ENCODE results near the gene LRP2. TPM values are rescaled to one million over a fixed set of nuclear protein-coding genes. Genes with fewer than 3 reads are reported as not detected.

The LRP2 gene
- polyA plus RNA-seq, 2 of the 4 experiments (the other 2 are of a cell fraction) = 0.04 TPM; not detected in 1

DNA sequence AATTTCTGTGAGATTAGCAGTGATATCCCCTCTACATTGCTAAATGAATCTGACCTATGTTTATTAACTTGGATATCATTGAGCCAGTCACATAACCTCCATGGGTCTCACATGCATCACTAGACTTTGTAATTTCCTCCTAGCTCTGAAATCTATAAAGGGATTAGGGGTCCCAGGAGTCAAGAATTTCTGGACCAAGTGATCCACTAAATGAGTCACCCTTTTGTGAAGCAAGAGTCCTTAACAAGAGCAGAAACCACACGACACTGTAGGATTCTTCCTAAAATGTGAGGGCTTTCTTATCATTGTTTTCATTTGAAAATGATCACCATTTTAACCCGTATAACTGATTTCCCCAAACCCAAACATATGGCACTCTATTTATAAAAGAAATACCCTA is 202.6 kb downstream of the LRP2 start:
- H3K4me2 ChIP-seq = no peak overlapping the region
- TF ChIP-seq, protein P1, sequence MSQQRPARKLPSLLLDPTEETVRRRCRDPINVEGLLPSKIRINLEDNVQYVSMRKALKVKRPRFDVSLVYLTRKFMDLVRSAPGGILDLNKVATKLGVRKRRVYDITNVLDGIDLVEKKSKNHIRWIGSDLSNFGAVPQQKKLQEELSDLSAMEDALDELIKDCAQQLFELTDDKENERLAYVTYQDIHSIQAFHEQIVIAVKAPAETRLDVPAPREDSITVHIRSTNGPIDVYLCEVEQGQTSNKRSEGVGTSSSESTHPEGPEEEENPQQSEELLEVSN (IDR thresholded peaks at IDR 0.05; ENCODE audit: borderline replicate concordance, low read depth) = no peak
- TF ChIP-seq SREBF2 (IDR thresholded peaks at IDR 0.05) = no peak
- no peak for TF ChIP-seq TP53 (CRISPR knock-in tag; IDR thresholded peaks at IDR 0.05)
- TF ChIP-seq PHF8 (IDR thresholded peaks at IDR 0.05; ENCODE audit: borderline replicate concordance, low read depth) = no peak
- 30% methylated on average over 2 of the region's 2 CpGs for WGBS (ENCODE audit: missing lambda C conversion rate)
- H3K27ac ChIP-seq = no peak overlapping the region
- ATAC-seq = no peak
- no peak for FAIRE-seq
- DNase-seq (ENCODE audit: low read depth in 1 of 2, low spot score in 1 of 2) = no peak
- H3K9me3 ChIP-seq = no peaks in the 10 kb centered on the region
- no peaks in the 10 kb centered on the region for H3K4me1 ChIP-seq
- POLR2A ChIA-PET = no interaction called here
- H3K4me3 ChIP-seq = no peak overlapping the region
- CTCF ChIA-PET = interaction anchor here (0.8 kb wide), 1 partner anchor 10 kb away, joined by 3 read pairs; no protein-coding TSS in a partner anchor

DNA sequence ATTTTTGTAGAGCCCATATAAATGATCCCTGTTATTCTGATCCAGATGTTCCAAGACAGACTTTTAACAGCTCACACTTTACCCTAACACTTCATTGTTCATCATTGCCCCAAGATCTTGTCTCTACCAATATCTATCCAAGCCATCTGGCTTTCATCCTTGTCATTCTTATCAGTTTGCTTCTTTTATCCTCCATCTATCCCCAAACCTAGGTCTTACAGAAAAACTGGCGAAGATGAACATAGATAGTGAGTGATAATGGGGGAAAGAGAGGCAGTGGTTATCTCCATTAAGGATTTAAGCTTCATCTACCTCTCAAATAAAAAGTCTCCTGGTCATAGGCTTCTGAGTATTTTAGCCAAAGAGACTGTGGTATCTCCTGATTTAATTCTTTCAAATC is 203.5 kb downstream of the LRP2 start:
- TF ChIP-seq, protein P2, sequence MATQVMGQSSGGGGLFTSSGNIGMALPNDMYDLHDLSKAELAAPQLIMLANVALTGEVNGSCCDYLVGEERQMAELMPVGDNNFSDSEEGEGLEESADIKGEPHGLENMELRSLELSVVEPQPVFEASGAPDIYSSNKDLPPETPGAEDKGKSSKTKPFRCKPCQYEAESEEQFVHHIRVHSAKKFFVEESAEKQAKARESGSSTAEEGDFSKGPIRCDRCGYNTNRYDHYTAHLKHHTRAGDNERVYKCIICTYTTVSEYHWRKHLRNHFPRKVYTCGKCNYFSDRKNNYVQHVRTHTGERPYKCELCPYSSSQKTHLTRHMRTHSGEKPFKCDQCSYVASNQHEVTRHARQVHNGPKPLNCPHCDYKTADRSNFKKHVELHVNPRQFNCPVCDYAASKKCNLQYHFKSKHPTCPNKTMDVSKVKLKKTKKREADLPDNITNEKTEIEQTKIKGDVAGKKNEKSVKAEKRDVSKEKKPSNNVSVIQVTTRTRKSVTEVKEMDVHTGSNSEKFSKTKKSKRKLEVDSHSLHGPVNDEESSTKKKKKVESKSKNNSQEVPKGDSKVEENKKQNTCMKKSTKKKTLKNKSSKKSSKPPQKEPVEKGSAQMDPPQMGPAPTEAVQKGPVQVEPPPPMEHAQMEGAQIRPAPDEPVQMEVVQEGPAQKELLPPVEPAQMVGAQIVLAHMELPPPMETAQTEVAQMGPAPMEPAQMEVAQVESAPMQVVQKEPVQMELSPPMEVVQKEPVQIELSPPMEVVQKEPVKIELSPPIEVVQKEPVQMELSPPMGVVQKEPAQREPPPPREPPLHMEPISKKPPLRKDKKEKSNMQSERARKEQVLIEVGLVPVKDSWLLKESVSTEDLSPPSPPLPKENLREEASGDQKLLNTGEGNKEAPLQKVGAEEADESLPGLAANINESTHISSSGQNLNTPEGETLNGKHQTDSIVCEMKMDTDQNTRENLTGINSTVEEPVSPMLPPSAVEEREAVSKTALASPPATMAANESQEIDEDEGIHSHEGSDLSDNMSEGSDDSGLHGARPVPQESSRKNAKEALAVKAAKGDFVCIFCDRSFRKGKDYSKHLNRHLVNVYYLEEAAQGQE (IDR thresholded peaks at IDR 0.05) = no peak
- TF ChIP-seq, protein P3, sequence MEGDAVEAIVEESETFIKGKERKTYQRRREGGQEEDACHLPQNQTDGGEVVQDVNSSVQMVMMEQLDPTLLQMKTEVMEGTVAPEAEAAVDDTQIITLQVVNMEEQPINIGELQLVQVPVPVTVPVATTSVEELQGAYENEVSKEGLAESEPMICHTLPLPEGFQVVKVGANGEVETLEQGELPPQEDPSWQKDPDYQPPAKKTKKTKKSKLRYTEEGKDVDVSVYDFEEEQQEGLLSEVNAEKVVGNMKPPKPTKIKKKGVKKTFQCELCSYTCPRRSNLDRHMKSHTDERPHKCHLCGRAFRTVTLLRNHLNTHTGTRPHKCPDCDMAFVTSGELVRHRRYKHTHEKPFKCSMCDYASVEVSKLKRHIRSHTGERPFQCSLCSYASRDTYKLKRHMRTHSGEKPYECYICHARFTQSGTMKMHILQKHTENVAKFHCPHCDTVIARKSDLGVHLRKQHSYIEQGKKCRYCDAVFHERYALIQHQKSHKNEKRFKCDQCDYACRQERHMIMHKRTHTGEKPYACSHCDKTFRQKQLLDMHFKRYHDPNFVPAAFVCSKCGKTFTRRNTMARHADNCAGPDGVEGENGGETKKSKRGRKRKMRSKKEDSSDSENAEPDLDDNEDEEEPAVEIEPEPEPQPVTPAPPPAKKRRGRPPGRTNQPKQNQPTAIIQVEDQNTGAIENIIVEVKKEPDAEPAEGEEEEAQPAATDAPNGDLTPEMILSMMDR (IDR thresholded peaks at IDR 0.05) = no peak
- TF ChIP-seq TP53 (CRISPR knock-in tag; IDR thresholded peaks at IDR 0.05) = no peak
- no peak for TF ChIP-seq NR3C1 (IDR thresholded peaks at IDR 0.05)
- no peak for TF ChIP-seq RNF2 (IDR thresholded peaks at IDR 0.05; ENCODE audit: borderline replicate concordance, low read depth)
- no peak for TF ChIP-seq EP300 (IDR thresholded peaks at IDR 0.05)
- TF ChIP-seq FOSB (CRISPR knock-in tag; IDR thresholded peaks at IDR 0.05) = no peak
- TF ChIP-seq TFCP2L1 (CRISPR knock-in tag; IDR thresholded peaks at IDR 0.05) = no peak
- TF ChIP-seq, protein P4, sequence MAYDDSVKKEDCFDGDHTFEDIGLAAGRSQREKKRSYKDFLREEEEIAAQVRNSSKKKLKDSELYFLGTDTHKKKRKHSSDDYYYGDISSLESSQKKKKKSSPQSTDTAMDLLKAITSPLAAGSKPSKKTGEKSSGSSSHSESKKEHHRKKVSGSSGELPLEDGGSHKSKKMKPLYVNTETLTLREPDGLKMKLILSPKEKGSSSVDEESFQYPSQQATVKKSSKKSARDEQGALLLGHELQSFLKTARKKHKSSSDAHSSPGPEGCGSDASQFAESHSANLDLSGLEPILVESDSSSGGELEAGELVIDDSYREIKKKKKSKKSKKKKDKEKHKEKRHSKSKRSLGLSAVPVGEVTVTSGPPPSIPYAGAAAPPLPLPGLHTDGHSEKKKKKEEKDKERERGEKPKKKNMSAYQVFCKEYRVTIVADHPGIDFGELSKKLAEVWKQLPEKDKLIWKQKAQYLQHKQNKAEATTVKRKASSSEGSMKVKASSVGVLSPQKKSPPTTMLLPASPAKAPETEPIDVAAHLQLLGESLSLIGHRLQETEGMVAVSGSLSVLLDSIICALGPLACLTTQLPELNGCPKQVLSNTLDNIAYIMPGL (CRISPR knock-in tag; IDR thresholded peaks at IDR 0.05; ENCODE audit: borderline replicate concordance) = no peak
- TF ChIP-seq ZFP36 (IDR thresholded peaks at IDR 0.05; ENCODE audit: borderline replicate concordance, partially characterized antibody) = no peak
- TF ChIP-seq FOXS1 (CRISPR knock-in tag; IDR thresholded peaks at IDR 0.05) = no peak
- TF ChIP-seq, protein P5, sequence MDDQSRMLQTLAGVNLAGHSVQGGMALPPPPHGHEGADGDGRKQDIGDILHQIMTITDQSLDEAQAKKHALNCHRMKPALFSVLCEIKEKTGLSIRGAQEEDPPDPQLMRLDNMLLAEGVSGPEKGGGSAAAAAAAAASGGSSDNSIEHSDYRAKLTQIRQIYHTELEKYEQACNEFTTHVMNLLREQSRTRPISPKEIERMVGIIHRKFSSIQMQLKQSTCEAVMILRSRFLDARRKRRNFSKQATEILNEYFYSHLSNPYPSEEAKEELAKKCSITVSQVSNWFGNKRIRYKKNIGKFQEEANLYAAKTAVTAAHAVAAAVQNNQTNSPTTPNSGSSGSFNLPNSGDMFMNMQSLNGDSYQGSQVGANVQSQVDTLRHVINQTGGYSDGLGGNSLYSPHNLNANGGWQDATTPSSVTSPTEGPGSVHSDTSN (IDR thresholded peaks at IDR 0.05) = no peak
- DNase-seq (ENCODE audit: low read depth in 1 of 2, low spot score in 1 of 2) = no peak
- POLR2A ChIA-PET = no interaction called here
- no peak for FAIRE-seq
- 0% methylated on average over 1 of the region's 1 CpG for WGBS (ENCODE audit: missing lambda C conversion rate)
- CTCF ChIA-PET = interaction anchor here (0.8 kb wide), 1 partner anchor 9 kb away, joined by 3 read pairs; no protein-coding TSS in a partner anchor
- Histone ChIP-seq H3K4me1 (no peaks in the 10 kb centered on the region), H3K4me2 (no peak overlapping the region), H3K4me3 (no peak overlapping the region), H3K27ac (no peak overlapping the region), H3K9me3 (0 out of 3 replicates have a peak, but pooled peaks cover 2% of the 10 kb centered on the region)
- ATAC-seq = no peak
